H1 (cell line): ENCODE data around the gene SMARCC2. TPM values are rescaled to one million over a fixed set of nuclear protein-coding genes. Genes with fewer than 3 reads are reported as not detected.

Experiments
- EGR1 ChIP-seq: IDR thresholded peaks from 2 replicates; pipeline ENCODE4 v1.6.1; 2011; ENCODE audit warnings: low read depth, low read length, borderline replicate concordance
- KDM4A ChIP-seq: IDR thresholded peaks from one replicate; pipeline ENCODE4 v1.7.1; 2012; ENCODE audit warnings: low read depth, mild to moderate bottlenecking, moderate library complexity, low read length, inconsistent platforms; ENCODE audit not compliant: severe bottlenecking
- polyA plus RNA-seq, 7 experiments: library from polyadenylated mRNA; depleted of rRNA in 3 of 7; stranded (reverse) in 5 of 7; unstranded in 2 of 7; fragments of >200 nt in 5 of 7; fragments of 200-250 nt in 2 of 7; gene quantifications; 1 replicate in 5 of 7; 2 replicates in 1 of 7; 4 replicates in 1 of 7; pipeline versions ENCODE4 v1.2.1 to v1.2.3, GENCODE V29; 2011 to 2013; ENCODE audit warnings: missing spikeins in 2 of 7, mixed read lengths in 2 of 7
- total RNA-seq: library from RNA; stranded (reverse); fragmentation: NEBNext Ultra II Directional; extraction: Animal tissue kit (Norgen Biotek cat#: 25700); gene quantifications from 2 replicates; pipeline ENCODE4 v1.2.1, GENCODE V29; 2021

SMARCC2 gene
- total and polyA plus RNA-seq, 2 of the 8 experiments (the other 6 are each of a cell fraction or from before 2014, with no cell fraction given) = 33.9 to 78.5 TPM

- TF ChIP-seq KDM4A (no peak), EGR1 (no peak)
Measured at GRCh38 chr12:56188131-56188777, 1.0 kb downstream of the SMARCC2 start (continued).
